CD4-positive, CD25-positive, alpha-beta regulatory T cell (primary cell): ENCODE results near the gene ADORA2B. TPM values are rescaled to one million over a fixed set of nuclear protein-coding genes. Genes with fewer than 3 reads are reported as not detected.

Source experiments
- ATAC-seq, 2 donors: fragments of 150-1000 bp; cut with Tn5 transposase; one replicate each; pipeline ENCODE4 v1.10.0; 2021; ENCODE audit warnings: low read depth in 2 of 2, moderate number of reproducible peaks in 2 of 2, moderate library complexity in 1 of 2
- DNase-seq, 3 donors: peaks; one replicate each; pipeline versions ENCODE4 v3.0.0 to v3.0.0-alpha.2; 2012 to 2022; ENCODE audit warnings: mixed read lengths in 1 of 3
- H3K27ac ChIP-seq: one replicate; pipeline ENCODE4 v1.7.0; 2013; ENCODE audit warnings: mild to moderate bottlenecking, low read length; ENCODE audit not compliant: insufficient read depth, poor library complexity, severe bottlenecking
- H3K27me3 ChIP-seq: one replicate; pipeline ENCODE4 v1.7.0; 2013; ENCODE audit warnings: low read length; ENCODE audit not compliant: control insufficient read depth, insufficient read depth
- H3K36me3 ChIP-seq: one replicate; pipeline ENCODE4 v1.7.0; 2013; ENCODE audit warnings: mild to moderate bottlenecking, low read length, moderate library complexity; ENCODE audit not compliant: control insufficient read depth, insufficient read depth
- H3K4me1 ChIP-seq: 2 replicates; pipeline ENCODE4 v1.7.0; 2013; ENCODE audit warnings: mild to moderate bottlenecking, low read length; ENCODE audit not compliant: insufficient read depth, control insufficient read depth, poor library complexity, severe bottlenecking
- H3K4me3 ChIP-seq: one replicate; pipeline ENCODE4 v1.7.0; 2013; ENCODE audit warnings: low read depth, mild to moderate bottlenecking, low read length, moderate library complexity
- H3K9me3 ChIP-seq, 2 experiments: 1 replicate in 1 of 2; 2 replicates in 1 of 2; pipeline ENCODE4 v1.7.0; 2013; ENCODE audit warnings: low read length in 2 of 2, mild to moderate bottlenecking in 1 of 2, moderate library complexity in 1 of 2; ENCODE audit not compliant: control insufficient read depth in 2 of 2
- H3K27ac Mint-ChIP-seq, 3 donors: one replicate each; pipeline ENCODE4 v1.8.0; 2020 to 2022; ENCODE audit warnings: mild to moderate bottlenecking in 3 of 3, mixed read lengths in 3 of 3, moderate library complexity in 2 of 3
- H3K27me3 Mint-ChIP-seq: one replicate; pipeline ENCODE4 v1.8.0; 2022; ENCODE audit warnings: mild to moderate bottlenecking, mixed read lengths
- H3K36me3 Mint-ChIP-seq: one replicate; pipeline ENCODE4 v1.8.0; 2020; ENCODE audit warnings: mixed read lengths
- H3K4me1 Mint-ChIP-seq, 4 donors: one replicate each; pipeline ENCODE4 v1.8.0; 2020 to 2022; ENCODE audit warnings: mixed read lengths in 4 of 4, mild to moderate bottlenecking in 1 of 4
- H3K4me3 Mint-ChIP-seq, 4 donors: one replicate each; pipeline ENCODE4 v1.8.0; 2020 to 2022; ENCODE audit warnings: mild to moderate bottlenecking in 4 of 4, mixed read lengths in 4 of 4, moderate library complexity in 3 of 4
- H3K9me3 Mint-ChIP-seq, 7 donors: one replicate each; pipeline ENCODE4 v1.8.0; 2020 to 2022; ENCODE audit warnings: mixed read lengths in 7 of 7, mild to moderate bottlenecking in 3 of 7, moderate library complexity in 2 of 7
- polyA plus RNA-seq, 4 donors: library from polyadenylated mRNA; unstranded; fragments of 300-500 nt; fragmentation: Illumina TruSeq; gene quantifications; one replicate each; pipeline ENCODE4 v1.2.3, GENCODE V29; 2021
- total RNA-seq: library from RNA; stranded (reverse); gene quantifications from one replicate; pipeline ENCODE4 v1.2.3, GENCODE V29; 2022

The ADORA2B gene
- total and polyA plus RNA-seq, 5 donors from 2014 or later, result 0.18 to 0.99 (median 0.39) TPM; not detected in 2

- Mint-ChIP-seq H3K9me3 (no peaks in the 10 kb centered on the region), H3K27ac (no peak overlapping the region), H3K4me1 (peaks cover 5 to 22% (median 14%) of the 10 kb centered on the region in 4 donors), H3K27me3 (peaks cover 37% of the 10 kb centered on the region), H3K36me3 (peaks cover 4% of the 10 kb centered on the region), H3K4me3 (no peak overlapping the region)
- no peaks in the 10 kb centered on the region for H3K36me3 ChIP-seq
- no peak overlapping the region for H3K4me3 ChIP-seq
- peaks cover 8% of the 10 kb centered on the region for H3K4me1 ChIP-seq
- DNase-seq (no peak), ATAC-seq (no peak)
- H3K27me3 ChIP-seq, result peaks cover 9% of the 10 kb centered on the region
- H3K27ac ChIP-seq, result no peak overlapping the region
- no peaks in the 10 kb centered on the region for H3K9me3 ChIP-seq
Measured at GRCh38 chr17:15957608-15958307, 12.8 kb downstream of the ADORA2B start.

GRCh38 chr17:15958484-15958854 lies 13.5 kb downstream of the ADORA2B start:
- Histone ChIP-seq H3K4me1 (peaks cover 8% of the 10 kb centered on the region), H3K4me3 (no peak overlapping the region), H3K27me3 (peaks cover 9% of the 10 kb centered on the region), H3K9me3 (no peaks in the 10 kb centered on the region), H3K27ac (no peak overlapping the region), H3K36me3 (no peaks in the 10 kb centered on the region)
- peaks cover 5 to 22% (median 14%) of the 10 kb centered on the region in 4 donors for H3K4me1 Mint-ChIP-seq
- H3K9me3 Mint-ChIP-seq, result no peaks in the 10 kb centered on the region
- DNase-seq (no peak), ATAC-seq (no peak)
- H3K4me3 Mint-ChIP-seq, result peak overlapping the region in 1 of 4 donors; percentile 1
- H3K27me3 Mint-ChIP-seq, result peaks cover 38% of the 10 kb centered on the region
- peaks cover 4% of the 10 kb centered on the region for H3K36me3 Mint-ChIP-seq
- peak overlapping the region in 2 of 3 donors; percentile 18 to 64 for H3K27ac Mint-ChIP-seq

GRCh38 chr17:15963670-15964110 lies 18.8 kb downstream of the ADORA2B start:
- peaks cover 4 to 22% (median 12%) of the 10 kb centered on the region in 4 donors for H3K4me1 Mint-ChIP-seq
- H3K36me3 Mint-ChIP-seq, result no peaks in the 10 kb centered on the region
- no peaks in the 10 kb centered on the region for H3K36me3 ChIP-seq
- H3K27ac Mint-ChIP-seq, result no peak overlapping the region
- H3K27me3 ChIP-seq, result peaks cover 12% of the 10 kb centered on the region
- DNase-seq (no peak), ATAC-seq (no peak)
- no peak overlapping the region for H3K4me3 Mint-ChIP-seq
- H3K27me3 Mint-ChIP-seq, result peaks cover 48% of the 10 kb centered on the region
- no peaks in the 10 kb centered on the region for H3K9me3 Mint-ChIP-seq
- peaks cover 5% of the 10 kb centered on the region for H3K4me1 ChIP-seq
- H3K27ac ChIP-seq, result no peak overlapping the region
- H3K4me3 ChIP-seq, result no peak overlapping the region
- H3K9me3 ChIP-seq, result no peaks in the 10 kb centered on the region

- H3K4me1 ChIP-seq, result no peaks in the 10 kb centered on the region
- H3K36me3 ChIP-seq, result no peaks in the 10 kb centered on the region
- H3K9me3 ChIP-seq, result no peaks in the 10 kb centered on the region
- H3K27me3 ChIP-seq, result peaks cover 12% of the 10 kb centered on the region
- no peak overlapping the region for H3K27ac ChIP-seq
- Mint-ChIP-seq H3K36me3 (no peaks in the 10 kb centered on the region), H3K9me3 (peaks cover 0 to 2% (median 0%) of the 10 kb centered on the region in 7 donors), H3K27ac (peak overlapping the region in 1 of 3 donors; percentile 16), H3K4me3 (no peak overlapping the region), H3K4me1 (peaks cover 0 to 10% (median 2%) of the 10 kb centered on the region in 4 donors), H3K27me3 (peaks cover 41% of the 10 kb centered on the region)
- DNase-seq (no peak), ATAC-seq (no peak)
- H3K4me3 ChIP-seq, result no peak overlapping the region
Measured at GRCh38 chr17:15965528-15965927, 20.6 kb downstream of the ADORA2B start.

- H3K4me1 ChIP-seq, result no peaks in the 10 kb centered on the region
- H3K27me3 ChIP-seq, result peaks cover 15% of the 10 kb centered on the region
- Mint-ChIP-seq H3K27ac (peak overlapping the region in 2 of 3 donors; percentile 16 to 52), H3K36me3 (no peaks in the 10 kb centered on the region), H3K4me3 (no peak overlapping the region), H3K9me3 (peaks cover 0 to 2% (median 0%) of the 10 kb centered on the region in 7 donors), H3K27me3 (peaks cover 41% of the 10 kb centered on the region), H3K4me1 (peaks cover 0 to 10% (median 2%) of the 10 kb centered on the region in 4 donors)
- no peaks in the 10 kb centered on the region for H3K9me3 ChIP-seq
- H3K27ac ChIP-seq, result no peak overlapping the region
- DNase-seq, result no peak
- no peaks in the 10 kb centered on the region for H3K36me3 ChIP-seq
- no peak overlapping the region for H3K4me3 ChIP-seq
- ATAC-seq, result no peak
Measured at GRCh38 chr17:15966183-15966878, 21.4 kb downstream of the ADORA2B start.

GRCh38 chr17:15966879-15967248 lies 21.9 kb downstream of the ADORA2B start:
- Histone ChIP-seq H3K36me3 (no peaks in the 10 kb centered on the region), H3K27me3 (peaks cover 12% of the 10 kb centered on the region), H3K27ac (no peak overlapping the region), H3K4me1 (no peaks in the 10 kb centered on the region), H3K4me3 (no peak overlapping the region), H3K9me3 (no peaks in the 10 kb centered on the region)
- H3K36me3 Mint-ChIP-seq, result no peaks in the 10 kb centered on the region
- no peak for DNase-seq
- H3K4me1 Mint-ChIP-seq, result peaks cover 0 to 10% (median 2%) of the 10 kb centered on the region in 4 donors
- peaks cover 41% of the 10 kb centered on the region for H3K27me3 Mint-ChIP-seq
- no peak overlapping the region for H3K4me3 Mint-ChIP-seq
- no peak for ATAC-seq
- peak overlapping the region in 1 of 3 donors; percentile 52 for H3K27ac Mint-ChIP-seq
- peaks cover 0 to 2% (median 0%) of the 10 kb centered on the region in 7 donors for H3K9me3 Mint-ChIP-seq

- no peak for ATAC-seq
- H3K4me3 Mint-ChIP-seq, result peak overlapping the region in 1 of 4 donors; percentile 5
Measured at GRCh38 chr17:15967706-15968399, 22.9 kb downstream of the ADORA2B start.

More at GRCh38 chr17:15967706-15968399, 22.9 kb downstream of the ADORA2B start:
- Mint-ChIP-seq H3K27me3 (peaks cover 40% of the 10 kb centered on the region), H3K9me3 (peaks cover 0 to 2% (median 0%) of the 10 kb centered on the region in 7 donors), H3K27ac (no peak overlapping the region), H3K36me3 (no peaks in the 10 kb centered on the region), H3K4me1 (peaks cover 0 to 10% (median 2%) of the 10 kb centered on the region in 4 donors)
- Histone ChIP-seq H3K27me3 (peaks cover 12% of the 10 kb centered on the region), H3K4me1 (no peaks in the 10 kb centered on the region), H3K4me3 (no peak overlapping the region), H3K27ac (no peak overlapping the region), H3K9me3 (no peaks in the 10 kb centered on the region), H3K36me3 (no peaks in the 10 kb centered on the region)
- no peak for DNase-seq
